Measurements from ENCODE around the gene ARFGAP3. TPM values are rescaled to one million over a fixed set of nuclear protein-coding genes. Genes with fewer than 3 reads are reported as not detected.

The ARFGAP3 gene
- total RNA-seq, 6 donors from 2014 or later, result 25.9 to 60.8 (median 41.9) TPM

DNA sequence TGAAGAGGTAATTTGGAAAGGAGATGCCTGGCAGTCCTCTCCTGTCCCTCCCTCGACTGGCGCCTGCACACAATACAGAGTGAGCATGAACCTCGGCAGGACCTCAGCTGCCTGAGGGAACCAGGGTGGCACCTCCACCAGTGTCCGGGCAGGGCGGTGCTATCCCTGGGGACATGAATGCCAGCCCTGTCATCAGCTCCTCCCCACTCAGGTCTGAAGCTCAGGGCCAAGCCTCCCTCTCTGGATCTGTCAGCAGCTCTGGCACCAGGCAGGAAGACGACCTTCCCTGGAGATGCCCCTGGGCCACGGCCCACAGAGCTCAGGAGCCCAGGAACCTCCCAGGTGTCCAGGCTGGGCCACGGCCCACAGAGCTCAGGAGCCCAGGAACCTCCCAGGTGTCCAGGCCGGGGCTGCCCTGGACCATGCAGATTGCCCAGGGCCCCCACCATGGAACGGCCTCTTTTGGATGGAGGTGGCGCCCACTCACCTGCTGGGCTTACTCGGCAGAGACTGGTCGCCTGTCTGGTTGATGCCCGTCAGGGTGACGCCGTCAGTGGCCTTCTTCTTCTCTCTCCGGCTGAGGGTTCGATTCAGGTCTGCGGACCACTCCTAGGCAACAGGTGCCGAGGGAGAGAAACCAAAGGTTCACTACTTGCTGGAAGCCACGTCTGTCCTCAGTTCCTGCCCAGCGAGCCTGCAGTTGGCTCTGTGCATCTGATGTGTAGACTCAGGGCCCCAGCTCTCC lies 21.7 kb upstream of the ARFGAP3 start:
- ATAC-seq (ENCODE audit: low FRiP score in 2 of 2) (no peak), DNase-seq (no peak)
- no peak overlapping the region for H3K4me3 ChIP-seq
- H3K4me1 ChIP-seq, result peaks cover 0 to 13% (median 4%) of the 10 kb centered on the region in 4 donors
- H3K9me3 ChIP-seq, result no peaks in the 10 kb centered on the region
- H3K27ac ChIP-seq, result peak overlapping the region in 1 of 4 donors; percentile 26
- H3K27me3 ChIP-seq, result no peaks in the 10 kb centered on the region
- 75 to 92% methylated on average over 6 to 22 of the region's 22 CpGs for WGBS, 2 donors
- H3K36me3 ChIP-seq, result peaks cover 32 to 100% (median 91%) of the 10 kb centered on the region in 4 donors
- no peak for TF ChIP-seq POLR2A (IDR thresholded peaks at IDR 0.05)
- TF ChIP-seq, protein P1, sequence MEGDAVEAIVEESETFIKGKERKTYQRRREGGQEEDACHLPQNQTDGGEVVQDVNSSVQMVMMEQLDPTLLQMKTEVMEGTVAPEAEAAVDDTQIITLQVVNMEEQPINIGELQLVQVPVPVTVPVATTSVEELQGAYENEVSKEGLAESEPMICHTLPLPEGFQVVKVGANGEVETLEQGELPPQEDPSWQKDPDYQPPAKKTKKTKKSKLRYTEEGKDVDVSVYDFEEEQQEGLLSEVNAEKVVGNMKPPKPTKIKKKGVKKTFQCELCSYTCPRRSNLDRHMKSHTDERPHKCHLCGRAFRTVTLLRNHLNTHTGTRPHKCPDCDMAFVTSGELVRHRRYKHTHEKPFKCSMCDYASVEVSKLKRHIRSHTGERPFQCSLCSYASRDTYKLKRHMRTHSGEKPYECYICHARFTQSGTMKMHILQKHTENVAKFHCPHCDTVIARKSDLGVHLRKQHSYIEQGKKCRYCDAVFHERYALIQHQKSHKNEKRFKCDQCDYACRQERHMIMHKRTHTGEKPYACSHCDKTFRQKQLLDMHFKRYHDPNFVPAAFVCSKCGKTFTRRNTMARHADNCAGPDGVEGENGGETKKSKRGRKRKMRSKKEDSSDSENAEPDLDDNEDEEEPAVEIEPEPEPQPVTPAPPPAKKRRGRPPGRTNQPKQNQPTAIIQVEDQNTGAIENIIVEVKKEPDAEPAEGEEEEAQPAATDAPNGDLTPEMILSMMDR (IDR thresholded peaks at IDR 0.05), result no peak
- no peak for TF ChIP-seq EP300 (IDR thresholded peaks at IDR 0.05)
- TF ChIP-seq POLR2AphosphoS5 (IDR thresholded peaks at IDR 0.05), result no peak

DNA sequence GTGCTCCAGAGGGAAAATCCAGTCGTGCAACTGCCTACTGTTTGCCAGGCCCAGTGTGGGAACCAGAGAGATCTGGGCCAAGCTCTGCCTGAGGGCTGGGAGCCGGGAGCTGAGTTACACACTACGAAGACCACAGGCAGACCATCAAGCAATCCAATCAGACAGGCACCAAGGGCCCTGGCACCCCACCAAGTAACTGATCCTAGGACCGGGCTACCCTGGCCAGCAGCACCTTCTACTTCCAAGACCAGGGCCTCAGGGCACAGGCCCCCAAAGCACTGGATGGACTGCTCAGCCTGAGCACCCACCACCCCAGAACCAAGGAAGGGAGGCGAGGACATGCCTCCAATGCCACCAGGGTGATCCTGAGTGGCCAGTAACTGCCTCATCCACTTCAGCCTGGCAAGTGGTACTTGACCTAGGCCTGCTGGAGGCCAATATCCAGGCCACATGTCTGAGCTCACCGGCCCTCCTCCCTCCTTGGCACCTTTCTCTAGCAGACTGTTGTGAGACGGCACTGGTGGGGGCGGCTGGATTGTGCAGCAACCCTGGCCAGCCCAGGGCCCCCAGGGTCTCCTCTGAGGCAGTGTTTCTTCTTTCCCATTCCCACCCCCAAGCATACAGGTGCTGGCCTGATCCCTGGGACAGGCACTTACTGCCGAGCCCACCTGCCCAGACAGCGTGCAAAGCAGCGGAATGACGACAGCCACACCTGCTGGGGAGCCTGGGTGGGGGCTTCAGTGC lies 20.7 kb upstream of the ARFGAP3 start:
- peak in 1 of 2 donors; percentile 77 for ATAC-seq (ENCODE audit: low FRiP score in 2 of 2)
- Histone ChIP-seq H3K4me3 (no peak overlapping the region), H3K9me3 (no peaks in the 10 kb centered on the region), H3K4me1 (peaks cover 0 to 13% (median 4%) of the 10 kb centered on the region in 4 donors), H3K36me3 (peaks cover 35 to 100% (median 90%) of the 10 kb centered on the region in 4 donors), H3K27ac (peak overlapping the region in 2 of 4 donors; percentile 26 to 49), H3K27me3 (no peaks in the 10 kb centered on the region)
- DNase-seq, result peak in 1 of 2 donors; percentile 88
- TF ChIP-seq, protein P1 (IDR thresholded peaks at IDR 0.05), result no peak
- TF ChIP-seq EP300 (IDR thresholded peaks at IDR 0.05) (peak in 1 of 4 donors; percentile 49), POLR2A (IDR thresholded peaks at IDR 0.05) (no peak), POLR2AphosphoS5 (IDR thresholded peaks at IDR 0.05) (peak; percentile 29 to 34)
- WGBS, 2 donors, result 83 to 86% methylated on average over 10 of the region's 12 CpGs

DNA sequence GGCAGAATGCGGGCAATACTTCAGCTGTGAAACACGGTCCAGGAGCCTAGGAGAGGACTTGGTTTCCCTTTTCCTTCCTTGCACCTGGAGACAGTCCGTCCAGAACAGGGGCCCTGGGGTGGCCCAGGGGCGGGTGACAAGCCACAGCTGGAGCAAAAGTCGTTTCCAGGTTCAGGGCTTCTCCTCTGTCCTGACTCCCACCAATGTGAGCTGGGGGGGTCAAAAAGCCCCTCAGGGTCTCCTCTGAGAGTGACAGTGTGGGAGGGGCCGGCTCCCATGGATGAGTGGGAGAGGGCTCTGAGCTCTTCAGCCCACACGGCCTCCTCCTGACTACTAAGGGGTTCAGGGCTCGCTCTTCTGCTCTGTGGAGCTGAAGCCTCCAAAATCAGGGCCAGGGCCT lies 20.1 kb upstream of the ARFGAP3 start:
- Histone ChIP-seq H3K4me1 (peaks cover 0 to 13% (median 4%) of the 10 kb centered on the region in 4 donors), H3K9me3 (no peaks in the 10 kb centered on the region), H3K36me3 (peaks cover 34 to 100% (median 89%) of the 10 kb centered on the region in 4 donors), H3K4me3 (no peak overlapping the region), H3K27ac (no peak overlapping the region), H3K27me3 (no peaks in the 10 kb centered on the region)
- DNase-seq, result no peak
- TF ChIP-seq EP300 (IDR thresholded peaks at IDR 0.05), result no peak
- TF ChIP-seq POLR2AphosphoS5 (IDR thresholded peaks at IDR 0.05), result no peak
- TF ChIP-seq, protein P1 (IDR thresholded peaks at IDR 0.05), result no peak
- no peak for TF ChIP-seq POLR2A (IDR thresholded peaks at IDR 0.05)
- ATAC-seq (ENCODE audit: low FRiP score in 2 of 2), result no peak
- WGBS, 2 donors, result 90% methylated on average over 4 to 8 of the region's 8 CpGs

DNA sequence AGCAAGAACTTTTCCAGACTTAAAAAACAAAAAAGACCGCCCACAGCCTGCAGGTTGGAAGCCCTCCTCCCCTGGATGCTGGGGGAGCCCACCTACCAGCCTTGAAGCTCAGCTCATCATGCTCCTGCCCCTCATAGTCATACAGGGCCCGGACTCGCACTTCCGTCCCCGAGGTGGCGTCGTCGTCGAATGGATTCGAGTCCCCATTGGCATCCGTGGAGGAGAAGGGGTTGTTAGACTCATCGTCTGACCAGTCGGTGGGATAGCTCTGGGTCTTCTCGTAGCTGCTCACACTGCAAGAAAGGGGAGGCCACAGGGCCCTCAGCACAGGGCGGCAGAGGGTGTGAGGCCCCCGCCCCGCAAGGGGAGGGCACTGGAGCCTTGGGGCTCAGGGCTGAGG lies 19.0 kb upstream of the ARFGAP3 start:
- H3K4me1 ChIP-seq, result peaks cover 0 to 13% (median 4%) of the 10 kb centered on the region in 4 donors
- H3K36me3 ChIP-seq, result peaks cover 34 to 100% (median 89%) of the 10 kb centered on the region in 4 donors
- H3K9me3 ChIP-seq, result no peaks in the 10 kb centered on the region
- no peak for DNase-seq
- TF ChIP-seq, protein P1 (IDR thresholded peaks at IDR 0.05), result no peak
- TF ChIP-seq EP300 (IDR thresholded peaks at IDR 0.05), result no peak
- no peak for ATAC-seq (ENCODE audit: low FRiP score in 2 of 2)
- WGBS, 2 donors, result 94 to 95% methylated on average over 11 to 17 of the region's 17 CpGs
- H3K27me3 ChIP-seq, result no peaks in the 10 kb centered on the region
- H3K4me3 ChIP-seq, result no peak overlapping the region
- no peak overlapping the region for H3K27ac ChIP-seq

Data from upper lobe of left lung (tissue), 6 donors.